ENCODE measurements around the gene PPP6R2. TPM values are rescaled to one million over a fixed set of nuclear protein-coding genes. Genes with fewer than 3 reads are reported as not detected.

PPP6R2 gene
- total RNA-seq, 1 experiment from 2014 or later: 47.8 TPM

GRCh38 chr22:50307890-50308596, 35.1 kb upstream of the PPP6R2 start:
- no peak for ATAC-seq

DNA sequence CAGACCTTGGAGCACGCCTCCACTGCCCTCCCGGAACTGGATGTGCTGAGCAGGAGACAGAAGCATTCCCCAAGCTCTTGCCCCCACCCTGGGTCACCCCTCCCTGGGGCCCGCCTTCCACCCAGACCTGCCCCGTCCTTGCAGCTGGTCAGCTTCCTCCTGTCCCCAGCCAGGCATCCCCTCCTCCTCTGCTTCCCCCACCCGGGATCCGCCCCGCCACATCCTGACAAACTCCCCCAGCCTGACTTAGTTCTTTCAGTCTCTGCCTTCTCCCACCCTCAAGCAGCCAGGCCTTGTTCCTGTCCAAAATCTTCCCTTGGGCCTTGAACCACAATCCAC, 34.6 kb upstream of the PPP6R2 start:
- Mint-ChIP-seq H3K9me3 (no peaks in the 10 kb centered on the region), H3K4me3 (no peak overlapping the region), H3K4me1 (peaks cover 29% of the 10 kb centered on the region), H3K27me3 (ENCODE audit: low read depth) (peaks cover 6% of the 10 kb centered on the region; the same call in 1 of the 2 replicates), H3K36me3 (no peaks in the 10 kb centered on the region), H3K27ac (no peak overlapping the region; the same call in 1 of the 2 replicates)
- DNase-seq (ENCODE audit: low spot score) (no peak), ATAC-seq (no peak)
- CTCF ChIA-PET: interaction anchor here (0.6 to 1.1 kb wide), 3 partner anchors 8 to 37 kb away, joined by 3 to 4 read pairs (median 3); no protein-coding TSS in a partner anchor
- POLR2A ChIA-PET: interaction anchor here (0.5 to 1.4 kb wide), 2 partner anchors 14 to 16 kb away, joined by 4 read pairs; no protein-coding TSS in a partner anchor
- TF ChIP-seq, protein P1, sequence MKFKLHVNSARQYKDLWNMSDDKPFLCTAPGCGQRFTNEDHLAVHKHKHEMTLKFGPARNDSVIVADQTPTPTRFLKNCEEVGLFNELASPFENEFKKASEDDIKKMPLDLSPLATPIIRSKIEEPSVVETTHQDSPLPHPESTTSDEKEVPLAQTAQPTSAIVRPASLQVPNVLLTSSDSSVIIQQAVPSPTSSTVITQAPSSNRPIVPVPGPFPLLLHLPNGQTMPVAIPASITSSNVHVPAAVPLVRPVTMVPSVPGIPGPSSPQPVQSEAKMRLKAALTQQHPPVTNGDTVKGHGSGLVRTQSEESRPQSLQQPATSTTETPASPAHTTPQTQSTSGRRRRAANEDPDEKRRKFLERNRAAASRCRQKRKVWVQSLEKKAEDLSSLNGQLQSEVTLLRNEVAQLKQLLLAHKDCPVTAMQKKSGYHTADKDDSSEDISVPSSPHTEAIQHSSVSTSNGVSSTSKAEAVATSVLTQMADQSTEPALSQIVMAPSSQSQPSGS (CRISPR knock-in tag; IDR thresholded peaks at IDR 0.05; ENCODE audit: borderline replicate concordance, low read depth): no peak
- TF ChIP-seq E2F1 (CRISPR knock-in tag; IDR thresholded peaks at IDR 0.05): no peak
- TF ChIP-seq ZNF416 (CRISPR knock-in tag; IDR thresholded peaks at IDR 0.05): no peak
- TF ChIP-seq ATF3 (CRISPR knock-in tag; conservative IDR thresholded peaks at IDR 0.05): no peak
- no peak for TF ChIP-seq TP53 (CRISPR knock-in tag; IDR thresholded peaks at IDR 0.05)
- no peak for TF ChIP-seq CREB1 (CRISPR knock-in tag; IDR thresholded peaks at IDR 0.05)
- no peak for TF ChIP-seq MAX (CRISPR knock-in tag; IDR thresholded peaks at IDR 0.05)
- TF ChIP-seq, protein P2, sequence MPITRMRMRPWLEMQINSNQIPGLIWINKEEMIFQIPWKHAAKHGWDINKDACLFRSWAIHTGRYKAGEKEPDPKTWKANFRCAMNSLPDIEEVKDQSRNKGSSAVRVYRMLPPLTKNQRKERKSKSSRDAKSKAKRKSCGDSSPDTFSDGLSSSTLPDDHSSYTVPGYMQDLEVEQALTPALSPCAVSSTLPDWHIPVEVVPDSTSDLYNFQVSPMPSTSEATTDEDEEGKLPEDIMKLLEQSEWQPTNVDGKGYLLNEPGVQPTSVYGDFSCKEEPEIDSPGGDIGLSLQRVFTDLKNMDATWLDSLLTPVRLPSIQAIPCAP (CRISPR knock-in tag; IDR thresholded peaks at IDR 0.05): no peak
- no peak for TF ChIP-seq ZNF138 (CRISPR knock-in tag; conservative IDR thresholded peaks at IDR 0.05)
- TF ChIP-seq NFE2L1 (CRISPR knock-in tag; IDR thresholded peaks at IDR 0.05): no peak
- no peak for TF ChIP-seq AR (CRISPR knock-in tag; IDR thresholded peaks at IDR 0.05)

More at GRCh38 chr22:50307890-50308596, 35.1 kb upstream of the PPP6R2 start:
- Mint-ChIP-seq H3K27ac (no peak overlapping the region), H3K4me1 (peaks cover 29% of the 10 kb centered on the region), H3K27me3 (ENCODE audit: low read depth) (peaks cover 6% of the 10 kb centered on the region; the same call in 1 of the 2 replicates), H3K36me3 (no peaks in the 10 kb centered on the region), H3K4me3 (no peak overlapping the region), H3K9me3 (no peaks in the 10 kb centered on the region)
- ChIA-PET POLR2A (interaction anchor here (1.0 to 2.2 kb wide), 4 partner anchors 14 to 386 kb away, joined by 3 to 10 read pairs (median 4); no protein-coding TSS in a partner anchor), CTCF (interaction anchor here (0.6 to 2.1 kb wide), 7 partner anchors 8 to 218 kb away, joined by 3 to 9 read pairs (median 5); partner anchors contain the start of gene SCO2)
- no peak for DNase-seq (ENCODE audit: low spot score)
- TF ChIP-seq AR (CRISPR knock-in tag; IDR thresholded peaks at IDR 0.05): no peak
- no peak for TF ChIP-seq ZBTB43 (CRISPR knock-in tag; IDR thresholded peaks at IDR 0.05)
- TF ChIP-seq NR2C2 (CRISPR knock-in tag; IDR thresholded peaks at IDR 0.05): no peak
- no peak for TF ChIP-seq ZNF317 (CRISPR knock-in tag; IDR thresholded peaks at IDR 0.05; ENCODE audit: borderline replicate concordance, low read depth)
- TF ChIP-seq ZNF138 (CRISPR knock-in tag; conservative IDR thresholded peaks at IDR 0.05): no peak
- TF ChIP-seq, protein P3, sequence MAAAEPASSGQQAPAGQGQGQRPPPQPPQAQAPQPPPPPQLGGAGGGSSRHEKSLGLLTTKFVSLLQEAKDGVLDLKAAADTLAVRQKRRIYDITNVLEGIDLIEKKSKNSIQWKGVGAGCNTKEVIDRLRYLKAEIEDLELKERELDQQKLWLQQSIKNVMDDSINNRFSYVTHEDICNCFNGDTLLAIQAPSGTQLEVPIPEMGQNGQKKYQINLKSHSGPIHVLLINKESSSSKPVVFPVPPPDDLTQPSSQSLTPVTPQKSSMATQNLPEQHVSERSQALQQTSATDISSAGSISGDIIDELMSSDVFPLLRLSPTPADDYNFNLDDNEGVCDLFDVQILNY (CRISPR knock-in tag; IDR thresholded peaks at IDR 0.05): no peak
- no peak for TF ChIP-seq FOXP1 (CRISPR knock-in tag; IDR thresholded peaks at IDR 0.05; ENCODE audit: borderline replicate concordance)
